T-helper 1 cell treated with Interleukin-12 subunit alpha and Interleukin-12 subunit beta and Interleukin-4 antibody, amounts not matched to agents 30 μg/mL and 1 μg/mL, for 36 hours (primary cell): ENCODE results near the gene IRF6.

Experiments
- H3K27ac Mint-ChIP-seq: one replicate; pipeline ENCODE4 v1.8.0; 2021; ENCODE audit warnings: mild to moderate bottlenecking, mixed read lengths
- H3K27me3 Mint-ChIP-seq: one replicate; pipeline ENCODE4 v1.8.0; 2021; ENCODE audit warnings: low read depth, mixed read lengths
- H3K36me3 Mint-ChIP-seq: one replicate; pipeline ENCODE4 v1.8.0; 2021; ENCODE audit warnings: low read depth, mixed read lengths
- H3K4me1 Mint-ChIP-seq: one replicate; pipeline ENCODE4 v1.8.0; 2021; ENCODE audit warnings: low read depth, mixed read lengths
- H3K4me3 Mint-ChIP-seq: one replicate; pipeline ENCODE4 v1.8.0; 2021; ENCODE audit warnings: mild to moderate bottlenecking, moderate library complexity, mixed read lengths
- H3K9me3 Mint-ChIP-seq: one replicate; pipeline ENCODE4 v1.8.0; 2021; ENCODE audit warnings: mixed read lengths

The IRF6 gene

GRCh38 chr1:209768354-209768774 is 37.6 kb downstream of the IRF6 start:
- H3K27ac Mint-ChIP-seq: no peak overlapping the region

DNA sequence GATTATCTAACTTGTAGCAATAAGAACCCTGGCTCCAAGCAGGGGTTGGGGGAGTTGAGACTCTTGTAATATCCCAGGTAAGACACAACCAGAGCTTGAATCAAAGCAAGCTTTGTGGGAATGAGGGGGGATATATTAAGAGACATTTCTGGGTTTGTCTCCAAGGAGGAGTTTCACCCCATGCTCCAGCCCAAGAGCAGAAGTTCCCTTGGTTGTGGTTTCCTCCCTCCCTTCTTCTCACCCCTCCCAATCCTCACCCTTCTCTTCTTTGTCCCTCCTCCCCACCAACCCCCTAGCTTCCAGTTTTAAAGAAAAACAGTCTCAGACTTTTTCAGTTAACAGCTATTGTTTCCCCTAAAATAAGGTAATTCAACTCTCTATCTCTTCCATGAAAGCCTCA is 38.2 kb downstream of the IRF6 start:
- peaks cover 33% of the 10 kb centered on the region for H3K36me3 Mint-ChIP-seq

More at GRCh38 chr1:209768354-209768774, 37.6 kb downstream of the IRF6 start:
- Mint-ChIP-seq H3K36me3 (peaks cover 26% of the 10 kb centered on the region), H3K4me3 (no peak overlapping the region), H3K27me3 (no peaks in the 10 kb centered on the region), H3K4me1 (peaks cover 36% of the 10 kb centered on the region), H3K9me3 (no peaks in the 10 kb centered on the region)

GRCh38 chr1:209767096-209767495 is 38.8 kb downstream of the IRF6 start:
- Mint-ChIP-seq H3K27me3 (no peaks in the 10 kb centered on the region), H3K27ac (peak overlapping the region; percentile 18), H3K36me3 (peaks cover 39% of the 10 kb centered on the region), H3K4me3 (no peak overlapping the region), H3K4me1 (peaks cover 49% of the 10 kb centered on the region), H3K9me3 (no peaks in the 10 kb centered on the region)

More for the DNA sequence above, 38.2 kb downstream of the IRF6 start:
- Mint-ChIP-seq H3K9me3 (no peaks in the 10 kb centered on the region), H3K27me3 (no peaks in the 10 kb centered on the region), H3K4me3 (no peak overlapping the region), H3K4me1 (peaks cover 42% of the 10 kb centered on the region), H3K27ac (no peak overlapping the region)

DNA sequence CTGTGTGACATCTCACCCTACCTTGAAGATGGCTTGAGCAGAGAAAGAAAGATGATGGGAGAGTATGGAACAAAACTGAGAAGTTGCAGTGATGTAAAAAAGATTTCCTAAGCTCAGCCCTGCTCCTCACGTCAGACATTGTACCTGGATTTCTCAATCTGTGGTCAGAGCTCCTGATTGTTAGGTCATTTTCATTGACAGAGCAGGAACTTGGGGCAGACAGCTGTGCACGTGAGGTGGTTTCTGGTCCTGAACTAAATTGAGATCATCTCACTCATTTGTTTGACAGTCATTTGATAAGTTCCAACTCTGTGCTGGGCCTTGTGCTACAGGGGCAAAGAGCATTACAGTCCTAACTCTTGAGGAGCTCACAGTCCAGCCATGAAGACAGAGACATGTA is 39.9 kb downstream of the IRF6 start:
- no peaks in the 10 kb centered on the region for H3K27me3 Mint-ChIP-seq
- H3K9me3 Mint-ChIP-seq: no peaks in the 10 kb centered on the region
- H3K36me3 Mint-ChIP-seq: peaks cover 49% of the 10 kb centered on the region
- H3K4me1 Mint-ChIP-seq: peaks cover 59% of the 10 kb centered on the region
- H3K4me3 Mint-ChIP-seq: no peak overlapping the region
- peak overlapping the region; percentile 79 for H3K27ac Mint-ChIP-seq

- Mint-ChIP-seq H3K27me3 (no peaks in the 10 kb centered on the region), H3K36me3 (peaks cover 89% of the 10 kb centered on the region), H3K4me3 (peak overlapping the region; percentile 64), H3K27ac (peak overlapping the region; percentile 71), H3K4me1 (peaks cover 62% of the 10 kb centered on the region), H3K9me3 (no peaks in the 10 kb centered on the region)
Observed at GRCh38 chr1:209761011-209761635, 44.8 kb downstream of the IRF6 start.

GRCh38 chr1:209759829-209760359 is 46.0 kb downstream of the IRF6 start:
- no peaks in the 10 kb centered on the region for H3K27me3 Mint-ChIP-seq
- H3K36me3 Mint-ChIP-seq: peaks cover 88% of the 10 kb centered on the region
- no peak overlapping the region for H3K27ac Mint-ChIP-seq
- peaks cover 67% of the 10 kb centered on the region for H3K4me1 Mint-ChIP-seq
- no peaks in the 10 kb centered on the region for H3K9me3 Mint-ChIP-seq
- H3K4me3 Mint-ChIP-seq: peak overlapping the region; percentile 57

- H3K4me1 Mint-ChIP-seq: peaks cover 68% of the 10 kb centered on the region
- H3K4me3 Mint-ChIP-seq: peak overlapping the region; percentile 97
- H3K27me3 Mint-ChIP-seq: no peaks in the 10 kb centered on the region
- H3K27ac Mint-ChIP-seq: peak overlapping the region; percentile 68
- peaks cover 78% of the 10 kb centered on the region for H3K36me3 Mint-ChIP-seq
- no peaks in the 10 kb centered on the region for H3K9me3 Mint-ChIP-seq
Observed at GRCh38 chr1:209758400-209758799, 47.5 kb downstream of the IRF6 start.

GRCh38 chr1:209756615-209757445 is 49.1 kb downstream of the IRF6 start:
- peak overlapping the region; percentile 97 for H3K4me3 Mint-ChIP-seq
- no peaks in the 10 kb centered on the region for H3K9me3 Mint-ChIP-seq
- H3K27me3 Mint-ChIP-seq: no peaks in the 10 kb centered on the region
- H3K4me1 Mint-ChIP-seq: peaks cover 66% of the 10 kb centered on the region
- H3K36me3 Mint-ChIP-seq: peaks cover 67% of the 10 kb centered on the region
- H3K27ac Mint-ChIP-seq: peak overlapping the region; percentile 97

DNA sequence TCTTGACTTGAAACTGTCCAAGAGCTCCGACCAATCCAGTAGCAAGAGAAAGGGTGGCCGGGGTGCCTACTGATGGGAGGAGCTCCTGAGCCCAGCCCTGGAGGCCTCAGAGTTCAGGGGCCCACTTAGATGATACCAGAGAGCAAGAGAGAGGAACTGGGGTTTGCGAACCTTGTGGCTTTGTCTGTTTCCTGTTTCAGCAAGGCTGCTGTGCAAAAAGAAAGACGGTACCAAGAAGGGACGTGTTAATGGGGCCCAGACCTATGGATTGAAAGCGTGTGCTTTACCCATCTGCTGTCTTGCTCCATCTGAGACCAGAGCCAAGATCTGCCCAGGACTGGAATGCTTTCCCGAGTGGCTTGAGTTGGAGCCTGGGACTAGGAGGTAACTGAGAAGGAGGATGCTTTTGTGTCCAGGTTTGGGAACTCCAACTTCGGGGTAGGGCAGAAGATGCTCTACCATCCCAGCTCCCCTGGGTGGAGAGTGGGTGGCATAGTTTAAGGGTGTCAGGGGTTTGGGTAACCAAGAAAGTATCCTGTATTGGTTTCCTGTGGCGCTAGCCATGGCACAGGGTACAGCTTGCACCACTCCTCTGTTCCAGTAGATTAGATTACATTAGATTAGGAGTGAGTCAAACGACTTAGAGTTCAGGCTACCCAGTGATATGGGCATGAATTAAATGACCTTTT is 49.9 kb downstream of the IRF6 start, which contains the start of gene TRAF3IP3:
TRAF3IP3 (plus strand) TSS at position 128 of the 689 bp plus-strand sequence. CDS start 3,987 bp downstream, outside the sequence.
- Mint-ChIP-seq H3K27ac (peak within 1 kb of the TSS; percentile 97), H3K9me3 (no peaks in the 10 kb centered on the region), H3K36me3 (peaks cover 59% of the 10 kb centered on the region), H3K4me3 (peak within 1 kb of the TSS; percentile 97), H3K4me1 (peaks cover 66% of the 10 kb centered on the region), H3K27me3 (no peaks in the 10 kb centered on the region)

- peaks cover 68% of the 10 kb centered on the region for H3K4me1 Mint-ChIP-seq
- peak overlapping the region; percentile 97 for H3K4me3 Mint-ChIP-seq
- H3K36me3 Mint-ChIP-seq: peaks cover 52% of the 10 kb centered on the region
- no peaks in the 10 kb centered on the region for H3K27me3 Mint-ChIP-seq
- peak overlapping the region; percentile 97 for H3K27ac Mint-ChIP-seq
- no peaks in the 10 kb centered on the region for H3K9me3 Mint-ChIP-seq
Observed at GRCh38 chr1:209755256-209755655, 50.7 kb downstream of the IRF6 start.

GRCh38 chr1:209752890-209753289 is 53.1 kb downstream of the IRF6 start:
- Mint-ChIP-seq H3K27ac (peak overlapping the region; percentile 100), H3K27me3 (no peaks in the 10 kb centered on the region), H3K4me3 (no peak overlapping the region), H3K9me3 (no peaks in the 10 kb centered on the region), H3K4me1 (peaks cover 64% of the 10 kb centered on the region), H3K36me3 (peaks cover 30% of the 10 kb centered on the region)

DNA sequence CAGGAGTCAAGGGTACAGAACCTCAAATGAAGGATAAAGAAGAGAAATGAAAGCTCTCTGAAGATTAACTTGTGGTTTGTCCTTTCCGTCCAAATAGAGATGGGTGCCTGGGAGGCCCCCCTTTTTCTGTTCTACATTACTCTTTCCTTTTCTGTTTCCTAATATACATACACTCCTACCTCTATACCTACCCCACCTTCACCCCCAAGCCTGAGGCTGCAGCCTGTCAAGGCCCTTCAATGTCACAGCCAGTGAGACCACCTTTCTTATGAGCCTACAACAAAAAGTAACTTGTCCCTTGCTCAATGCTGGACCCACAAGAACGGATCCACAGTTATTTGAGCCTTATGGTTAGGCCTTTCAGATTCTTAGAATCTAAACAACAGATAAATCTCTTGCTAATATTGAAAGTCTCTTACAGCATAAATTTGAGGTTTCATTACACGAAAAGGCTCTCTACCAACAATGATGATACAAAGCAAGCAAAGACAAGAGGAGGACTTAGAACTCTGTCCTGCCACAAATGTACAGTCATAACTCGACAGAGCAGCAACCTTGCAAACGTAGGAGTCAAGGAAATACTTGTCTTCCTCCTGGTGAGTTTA is 54.2 kb downstream of the IRF6 start:
- Mint-ChIP-seq H3K27me3 (no peaks in the 10 kb centered on the region), H3K36me3 (peaks cover 18% of the 10 kb centered on the region), H3K27ac (peak overlapping the region; percentile 100), H3K9me3 (no peaks in the 10 kb centered on the region), H3K4me3 (peak overlapping the region; percentile 80), H3K4me1 (peaks cover 74% of the 10 kb centered on the region)

DNA sequence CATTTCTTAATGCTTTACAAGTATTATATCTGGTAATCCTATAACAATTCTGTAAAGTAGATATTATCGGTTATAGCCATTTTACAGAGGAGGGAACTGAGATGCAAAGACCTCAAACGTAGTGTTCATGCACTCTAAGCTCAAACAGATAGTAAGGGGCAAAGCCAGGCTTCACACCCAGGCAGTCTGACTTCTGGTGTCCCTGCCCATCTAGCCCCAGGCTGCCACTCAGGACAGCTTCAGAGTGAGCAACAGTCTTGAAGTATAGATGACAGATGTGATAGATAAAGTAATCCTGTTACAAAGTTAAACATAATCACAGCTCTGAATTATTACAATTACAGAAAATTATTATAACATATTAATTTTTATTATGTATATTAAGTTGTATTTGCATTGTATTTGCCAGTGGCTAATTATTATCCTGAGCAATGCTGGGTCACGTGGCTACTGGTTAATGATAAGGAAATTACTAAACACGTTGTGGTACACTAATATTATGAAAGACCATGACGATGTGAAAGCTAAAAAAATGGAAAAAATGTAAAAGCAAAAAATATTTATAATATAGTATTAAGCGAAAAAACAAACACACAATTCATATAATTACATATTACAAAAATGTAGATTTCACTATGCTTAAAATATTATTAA is 56.1 kb downstream of the IRF6 start:
- peak overlapping the region; percentile 46 for H3K4me3 Mint-ChIP-seq
- no peaks in the 10 kb centered on the region for H3K27me3 Mint-ChIP-seq
- H3K4me1 Mint-ChIP-seq: peaks cover 63% of the 10 kb centered on the region
- peaks cover 5% of the 10 kb centered on the region for H3K36me3 Mint-ChIP-seq
- no peaks in the 10 kb centered on the region for H3K9me3 Mint-ChIP-seq
- peak overlapping the region; percentile 84 for H3K27ac Mint-ChIP-seq
